BLaER1 (cell line): Measurements from ENCODE around the gene CABP1.
"Not testable (repeated sequence)": the region's sequence is repeated elsewhere in the genome, so short reads cannot be mapped to it uniquely, and the experiment has no call there.

Experiments used
- H3K27ac ChIP-seq: shearing (Covaris generic); formaldehyde crosslinking; 2 replicates; pipeline ENCODE4 v1.8.1; 2022
- H3K27me3 ChIP-seq: shearing (Covaris generic); formaldehyde crosslinking; 2 replicates; pipeline ENCODE4 v1.8.1; 2022
- H3K36me3 ChIP-seq: shearing (Covaris generic); formaldehyde crosslinking; 2 replicates; pipeline ENCODE4 v1.8.1; 2022
- H3K4me1 ChIP-seq: shearing (Covaris generic); formaldehyde crosslinking; 2 replicates; pipeline ENCODE4 v1.8.1; 2022
- H3K4me2 ChIP-seq: shearing (Covaris generic); formaldehyde crosslinking; 2 replicates; pipeline ENCODE4 v1.8.1; 2022
- H3K4me3 ChIP-seq: shearing (Covaris generic); formaldehyde crosslinking; 2 replicates; pipeline ENCODE4 v1.8.1; 2022
- H3K9ac ChIP-seq: shearing (Covaris generic); formaldehyde crosslinking; 2 replicates; pipeline ENCODE4 v1.8.1; 2022
- H3K9me3 ChIP-seq: shearing (Covaris generic); formaldehyde crosslinking; 2 replicates; pipeline ENCODE4 v1.8.1; 2022
- H4K20me1 ChIP-seq: shearing (Covaris generic); formaldehyde crosslinking; 2 replicates; pipeline ENCODE4 v1.8.1; 2022
- Cebpa-rat ChIP-seq: shearing (Covaris generic); IDR thresholded peaks from 2 replicates; pipeline ENCODE4 v1.8.1; 2022

The CABP1 gene

GRCh38 chr12:120639771-120640721 is at the start of gene CABP1:
CABP1 (plus strand) TSS chr12:120640626; CDS start chr12:120640686, 60 bp downstream.
- Histone ChIP-seq H3K4me3 (peak within 1 kb of the TSS; percentile 75), H4K20me1 (peaks cover 34% of the 10 kb centered on the region), H3K36me3 (no peaks in the 10 kb centered on the region), H3K9ac (peak within 1 kb of the TSS; percentile 48; the same call in 1 of the 2 replicates), H3K9me3 (no peaks in the 10 kb centered on the region), H3K27me3 (peaks cover 58% of the 10 kb centered on the region), H3K4me1 (peaks cover 16% of the 10 kb centered on the region), H3K27ac (no peak within 1 kb of the TSS), H3K4me2 (peak within 1 kb of the TSS; percentile 100)
- TF ChIP-seq Cebpa-rat = no peak

- Histone ChIP-seq H3K27ac (no peak overlapping the region), H3K27me3 (peaks cover 7% of the 10 kb centered on the region), H3K9me3 (no peaks in the 10 kb centered on the region), H3K9ac (no peak overlapping the region), H4K20me1 (no peaks in the 10 kb centered on the region), H3K36me3 (no peaks in the 10 kb centered on the region), H3K4me3 (no peak overlapping the region), H3K4me2 (no peak overlapping the region), H3K4me1 (no peaks in the 10 kb centered on the region)
- TF ChIP-seq Cebpa-rat = no peak
Observed at GRCh38 chr12:120590741-120591407, 49.6 kb upstream of the CABP1 start.

DNA sequence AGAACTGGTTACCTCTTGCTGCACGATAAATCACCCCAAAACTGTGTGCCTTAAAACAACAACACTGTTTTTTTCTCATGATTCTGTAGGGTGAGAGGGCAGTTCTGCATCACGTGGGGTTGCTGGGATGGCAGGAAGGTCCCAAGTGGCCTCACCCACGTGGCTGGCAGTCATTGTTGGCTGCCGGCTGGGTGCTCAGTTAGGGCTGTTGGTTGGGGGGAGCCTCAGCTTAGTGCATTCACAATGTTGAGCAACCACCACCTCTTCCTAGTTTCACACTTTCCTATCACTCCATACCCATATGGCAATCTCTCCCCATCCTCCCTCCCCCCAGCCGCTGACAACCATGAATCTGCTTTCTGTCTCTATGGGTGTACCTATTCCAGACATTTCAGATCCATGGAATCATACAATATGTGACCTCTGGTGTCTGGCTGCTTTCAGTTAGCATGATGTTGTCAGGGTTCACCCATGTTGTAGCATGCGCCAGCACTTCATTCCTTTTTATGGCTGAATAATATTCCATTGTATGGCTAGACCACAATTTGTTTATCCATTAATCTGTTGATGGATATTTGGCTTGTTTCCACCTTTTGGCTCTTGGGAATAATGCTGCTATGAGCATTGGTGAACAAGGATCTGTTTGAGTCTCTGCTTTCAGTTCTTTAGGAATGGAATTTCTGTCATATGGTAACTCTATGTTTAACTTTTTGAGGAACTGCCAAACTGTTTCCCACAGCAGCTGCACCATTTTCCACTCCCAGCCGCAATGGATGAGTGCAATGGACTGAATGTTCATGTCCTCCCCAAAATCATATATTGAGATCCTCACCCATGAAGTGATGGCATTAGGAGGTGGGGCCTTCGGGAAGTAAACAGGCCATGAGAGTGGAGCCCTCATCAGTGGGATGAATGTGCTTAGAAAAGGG is 48.0 kb upstream of the CABP1 start:
- Histone ChIP-seq H3K36me3 (no peaks in the 10 kb centered on the region), H4K20me1 (no peaks in the 10 kb centered on the region), H3K4me1 (no peaks in the 10 kb centered on the region), H3K9me3 (no peaks in the 10 kb centered on the region), H3K27ac (no peak overlapping the region), H3K27me3 (no peaks in the 10 kb centered on the region), H3K4me3 (no peak overlapping the region), H3K9ac (no peak overlapping the region), H3K4me2 (0 out of 2 replicates have a peak overlapping the region, but pooled peaks have one; percentile 1)
- no peak for TF ChIP-seq Cebpa-rat

GRCh38 chr12:120596901-120597300 is 43.5 kb upstream of the CABP1 start:
- Histone ChIP-seq H3K27ac (no peak overlapping the region), H3K4me2 (no peak overlapping the region), H3K36me3 (no peaks in the 10 kb centered on the region), H3K4me1 (no peaks in the 10 kb centered on the region), H3K9ac (no peak overlapping the region), H3K27me3 (no peaks in the 10 kb centered on the region), H3K9me3 (no peaks in the 10 kb centered on the region), H3K4me3 (no peak overlapping the region), H4K20me1 (no peaks in the 10 kb centered on the region)
- TF ChIP-seq Cebpa-rat = no peak

DNA sequence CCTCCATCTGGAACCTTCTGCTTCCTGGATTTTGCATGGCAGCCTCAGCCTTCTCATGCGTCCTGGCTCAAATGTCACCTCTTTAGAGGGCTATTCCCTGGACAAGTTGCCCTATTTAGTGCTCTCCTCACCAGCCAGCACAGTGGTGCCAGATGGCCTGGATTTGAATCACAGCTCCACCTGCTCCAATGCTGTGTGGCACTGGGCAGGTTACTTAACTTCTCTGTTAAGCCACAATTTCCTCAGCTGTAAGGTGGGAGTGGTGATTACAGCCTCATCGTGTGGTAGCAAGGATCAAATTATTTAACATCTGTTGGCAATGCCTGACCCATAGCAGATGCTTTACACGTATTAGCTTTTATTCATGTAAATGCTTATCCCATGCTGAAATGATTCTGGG is 42.6 kb upstream of the CABP1 start:
- no peaks in the 10 kb centered on the region for H4K20me1 ChIP-seq
- no peaks in the 10 kb centered on the region for H3K27me3 ChIP-seq
- H3K27ac ChIP-seq = no peak overlapping the region
- H3K4me2 ChIP-seq = no peak overlapping the region
- H3K9ac ChIP-seq = no peak overlapping the region
- H3K4me3 ChIP-seq = no peak overlapping the region
- H3K36me3 ChIP-seq = no peaks in the 10 kb centered on the region
- H3K9me3 ChIP-seq = no peaks in the 10 kb centered on the region
- no peaks in the 10 kb centered on the region for H3K4me1 ChIP-seq
- no peak for TF ChIP-seq Cebpa-rat

GRCh38 chr12:120598674-120599463 is 41.6 kb upstream of the CABP1 start:
- H3K4me3 ChIP-seq = no peak overlapping the region
- TF ChIP-seq Cebpa-rat = no peak
- H3K27ac ChIP-seq = no peak overlapping the region
- no peaks in the 10 kb centered on the region for H3K9me3 ChIP-seq
- no peaks in the 10 kb centered on the region for H3K4me1 ChIP-seq
- no peaks in the 10 kb centered on the region for H3K36me3 ChIP-seq
- no peak overlapping the region for H3K9ac ChIP-seq
- no peak overlapping the region for H3K4me2 ChIP-seq
- no peaks in the 10 kb centered on the region for H4K20me1 ChIP-seq
- H3K27me3 ChIP-seq = no peaks in the 10 kb centered on the region

DNA sequence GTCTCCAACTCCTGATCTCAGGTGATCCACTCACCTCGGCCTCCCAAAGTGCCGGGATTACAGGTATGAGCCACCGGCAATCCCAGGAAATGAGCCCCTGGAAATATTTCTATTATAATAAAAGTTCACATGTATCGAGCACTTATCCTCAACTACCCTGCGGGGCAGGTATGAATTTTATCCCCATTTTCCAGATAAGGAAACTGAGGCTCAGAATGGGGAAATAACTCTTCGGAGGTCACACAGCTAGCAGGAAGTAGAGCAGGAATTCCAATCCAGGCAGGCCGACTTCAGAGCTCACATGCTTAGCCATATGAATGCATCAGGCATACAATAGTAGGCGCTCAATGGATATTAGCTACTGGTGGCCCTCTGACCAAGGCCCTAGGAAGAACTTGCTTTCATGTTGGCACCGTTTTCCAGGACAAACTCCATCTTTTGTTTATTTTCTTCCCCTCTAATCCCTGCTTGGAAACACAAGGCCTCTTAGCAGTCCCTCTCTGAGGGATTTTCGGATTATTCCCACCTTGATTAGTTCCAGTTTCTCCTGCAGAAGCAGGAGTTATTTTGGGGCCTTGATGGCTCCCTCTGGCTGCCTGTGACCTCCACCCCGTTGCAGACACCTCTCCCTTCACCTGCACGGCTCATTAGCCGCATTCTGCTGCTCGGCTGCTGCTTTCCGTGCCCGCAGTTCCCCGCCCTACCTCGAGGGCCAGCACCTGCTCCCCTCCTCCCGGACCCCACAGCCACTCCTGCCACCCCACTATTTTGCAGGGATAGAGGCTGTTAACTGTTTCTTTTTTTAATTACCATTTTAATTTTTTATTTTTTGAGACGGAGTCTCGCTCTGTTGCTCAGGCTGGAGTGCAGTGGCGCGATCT is 40.5 kb upstream of the CABP1 start:
- Histone ChIP-seq H3K36me3 (no peaks in the 10 kb centered on the region), H4K20me1 (no peaks in the 10 kb centered on the region), H3K4me1 (no peaks in the 10 kb centered on the region), H3K9ac (no peak overlapping the region), H3K4me3 (no peak overlapping the region), H3K4me2 (no peak overlapping the region), H3K9me3 (no peaks in the 10 kb centered on the region), H3K27me3 (no peaks in the 10 kb centered on the region), H3K27ac (no peak overlapping the region)
- TF ChIP-seq Cebpa-rat = no peak

DNA sequence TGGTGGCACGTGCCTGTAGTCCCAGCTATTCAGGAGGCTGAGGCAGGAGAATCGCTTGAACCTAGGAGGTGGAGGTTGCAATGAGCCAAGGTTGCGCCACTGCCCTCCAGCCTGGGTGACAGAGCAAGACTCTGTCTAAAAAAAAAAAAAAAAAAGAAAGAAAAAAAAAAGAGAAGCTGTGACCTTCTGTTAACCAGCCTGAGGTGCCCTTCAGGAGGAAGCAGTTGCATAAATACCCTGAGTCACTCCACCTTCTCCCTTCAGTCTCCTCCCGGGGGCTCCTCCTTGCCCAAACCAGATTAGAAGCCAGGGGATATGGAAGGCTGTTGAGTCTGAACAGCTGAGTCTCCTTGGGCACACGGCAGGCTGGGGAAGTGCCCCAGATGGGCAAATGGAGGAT is 38.0 kb upstream of the CABP1 start:
- H3K4me1 ChIP-seq, H3K9me3 ChIP-seq, H3K4me3 ChIP-seq, H3K36me3 ChIP-seq, H3K27ac ChIP-seq, H4K20me1 ChIP-seq, H3K27me3 ChIP-seq, H3K9ac ChIP-seq, H3K4me2 ChIP-seq: not testable (repeated sequence)
